AG04450 (cell line): ENCODE data around the gene CEP104. TPM values are rescaled to one million over a fixed set of nuclear protein-coding genes. Genes with fewer than 3 reads are reported as not detected.

Experiments
- CTCF ChIA-PET: fragments of 300-600, 350-600 bp; formaldehyde crosslinking; extraction: SDS; loops from one replicate; lab custom pipeline; 2022; ENCODE audit warnings: antibody characterized with exemption, inconsistent platforms; lab: Charles Lee
- POLR2A ChIA-PET: fragments of 350-600 bp; formaldehyde crosslinking; extraction: SDS; loops from one replicate; lab custom pipeline; 2021; ENCODE audit warnings: antibody characterized with exemption, inconsistent platforms; lab: Yijun Ruan, JAX
- DNase-seq: peaks from one replicate; pipeline ENCODE4 v3.0.0-alpha.2; 2011; ENCODE audit warnings: low read depth, low spot score
- H3K27ac ChIP-seq: one replicate; pipeline ENCODE4 v1.5.1; 2012; ENCODE audit warnings: low read depth, low read length, control low read depth
- H3K27me3 ChIP-seq: one replicate; pipeline ENCODE4 v1.6.0; 2012; ENCODE audit warnings: low read length; ENCODE audit not compliant: control insufficient read depth, insufficient read depth
- H3K4me3 ChIP-seq: 2 replicates; pipeline ENCODE4 v1.5.1; 2011; ENCODE audit warnings: mild to moderate bottlenecking, low read depth, low read length, control low read depth
- H3K9me3 ChIP-seq: 2 replicates; pipeline ENCODE4 v1.5.1; 2012; ENCODE audit warnings: low read length; ENCODE audit not compliant: control insufficient read depth, insufficient read depth
- polyA plus RNA-seq: library from polyadenylated mRNA; depleted of rRNA; stranded (reverse); fragments of >200 nt; gene quantifications from 2 replicates; pipeline ENCODE4 v1.2.3, GENCODE V29; 2011
- TF ChIP-seq, protein P1 (sequence below): IDR thresholded peaks from 2 replicates; pipeline ENCODE4 v1.5.1; 2011; ENCODE audit warnings: low read depth, low read length, control low read depth, inconsistent platforms

The CEP104 gene
- polyA plus RNA-seq, 1 experiment = 38.4 TPM

DNA sequence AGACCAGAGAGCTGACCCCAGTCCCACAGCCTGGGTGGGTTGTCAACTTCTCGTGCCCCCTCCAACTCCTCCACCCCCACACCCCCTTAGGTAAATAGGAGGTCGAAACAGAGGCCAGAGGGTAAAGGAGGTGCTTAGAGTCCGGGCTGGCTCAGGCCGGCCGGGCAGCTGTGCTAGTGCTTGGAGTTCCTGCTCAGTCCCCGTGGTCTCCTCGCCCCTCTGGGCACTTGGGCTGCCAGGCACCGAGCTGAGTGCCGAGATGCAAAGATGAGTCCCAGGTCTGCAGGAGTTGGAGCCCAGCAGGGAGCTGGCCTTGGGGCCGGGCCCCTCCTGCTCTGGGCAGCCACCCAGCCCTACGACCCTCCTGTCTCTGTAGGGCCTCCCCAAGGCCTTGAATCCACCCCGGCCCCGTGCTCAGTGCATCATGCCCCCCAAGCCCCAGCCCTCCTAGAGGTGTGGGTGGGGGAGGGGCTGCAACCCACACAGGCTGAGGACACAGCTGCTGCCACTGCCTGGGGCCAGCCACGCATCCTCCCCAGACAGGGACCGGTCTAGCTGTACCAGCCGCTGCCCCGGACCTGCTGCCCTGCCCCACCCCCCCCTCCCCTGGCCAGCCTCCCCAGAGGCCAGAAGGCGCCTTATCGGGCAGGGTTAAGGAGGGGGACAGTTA lies 82.6 kb downstream of the CEP104 start:
- Histone ChIP-seq H3K27ac (no peak overlapping the region), H3K4me3 (no peak overlapping the region), H3K9me3 (no peaks in the 10 kb centered on the region; the same call in 1 of the 2 replicates), H3K27me3 (peaks cover 3% of the 10 kb centered on the region)
- POLR2A ChIA-PET = no interaction called here
- TF ChIP-seq, protein P1, sequence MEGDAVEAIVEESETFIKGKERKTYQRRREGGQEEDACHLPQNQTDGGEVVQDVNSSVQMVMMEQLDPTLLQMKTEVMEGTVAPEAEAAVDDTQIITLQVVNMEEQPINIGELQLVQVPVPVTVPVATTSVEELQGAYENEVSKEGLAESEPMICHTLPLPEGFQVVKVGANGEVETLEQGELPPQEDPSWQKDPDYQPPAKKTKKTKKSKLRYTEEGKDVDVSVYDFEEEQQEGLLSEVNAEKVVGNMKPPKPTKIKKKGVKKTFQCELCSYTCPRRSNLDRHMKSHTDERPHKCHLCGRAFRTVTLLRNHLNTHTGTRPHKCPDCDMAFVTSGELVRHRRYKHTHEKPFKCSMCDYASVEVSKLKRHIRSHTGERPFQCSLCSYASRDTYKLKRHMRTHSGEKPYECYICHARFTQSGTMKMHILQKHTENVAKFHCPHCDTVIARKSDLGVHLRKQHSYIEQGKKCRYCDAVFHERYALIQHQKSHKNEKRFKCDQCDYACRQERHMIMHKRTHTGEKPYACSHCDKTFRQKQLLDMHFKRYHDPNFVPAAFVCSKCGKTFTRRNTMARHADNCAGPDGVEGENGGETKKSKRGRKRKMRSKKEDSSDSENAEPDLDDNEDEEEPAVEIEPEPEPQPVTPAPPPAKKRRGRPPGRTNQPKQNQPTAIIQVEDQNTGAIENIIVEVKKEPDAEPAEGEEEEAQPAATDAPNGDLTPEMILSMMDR = no peak
- no peak for DNase-seq
- CTCF ChIA-PET = no interaction called here

DNA sequence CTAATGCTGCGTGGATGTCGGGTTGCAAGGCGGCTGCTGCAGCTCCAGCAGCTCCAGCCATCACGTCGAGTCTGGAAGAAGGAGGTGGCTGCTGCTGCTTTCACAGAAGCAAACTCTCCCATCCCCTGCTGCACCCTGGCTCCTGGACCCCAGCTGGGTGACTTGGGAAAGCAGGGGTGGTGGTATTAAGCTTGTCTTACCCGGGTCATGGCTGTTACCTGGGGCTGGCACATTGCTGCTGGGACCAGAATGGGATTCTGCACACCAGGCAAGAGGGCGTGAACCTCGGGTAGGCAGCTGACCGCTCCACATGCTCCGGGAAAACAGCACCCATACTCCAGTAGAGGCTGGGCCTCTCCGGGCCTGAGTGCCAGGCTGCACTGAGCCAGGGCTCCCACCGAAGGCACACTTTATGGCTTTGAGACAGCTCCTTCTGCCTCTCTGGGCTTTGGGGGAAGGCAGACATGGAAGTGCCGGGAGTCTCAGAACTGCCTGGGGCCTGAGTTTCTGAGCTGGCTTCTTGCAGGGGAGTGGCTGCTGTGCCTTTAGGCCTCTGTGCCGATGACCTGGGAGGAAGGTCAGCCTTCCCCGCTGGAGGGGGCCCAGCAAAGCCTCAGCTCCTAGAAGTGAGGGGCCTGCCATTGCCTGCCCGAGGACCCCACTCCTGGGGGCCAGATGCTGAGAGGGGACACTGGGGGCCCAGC lies 83.3 kb downstream of the CEP104 start:
- Histone ChIP-seq H3K4me3 (peak overlapping the region; percentile 60; the same call in 1 of the 2 replicates), H3K27ac (no peak overlapping the region), H3K27me3 (peaks cover 3% of the 10 kb centered on the region), H3K9me3 (no peaks in the 10 kb centered on the region; the same call in 1 of the 2 replicates)
- TF ChIP-seq, protein P1 = no peak
- DNase-seq = no peak
- ChIA-PET CTCF (no interaction called here), POLR2A (no interaction called here)

DNA sequence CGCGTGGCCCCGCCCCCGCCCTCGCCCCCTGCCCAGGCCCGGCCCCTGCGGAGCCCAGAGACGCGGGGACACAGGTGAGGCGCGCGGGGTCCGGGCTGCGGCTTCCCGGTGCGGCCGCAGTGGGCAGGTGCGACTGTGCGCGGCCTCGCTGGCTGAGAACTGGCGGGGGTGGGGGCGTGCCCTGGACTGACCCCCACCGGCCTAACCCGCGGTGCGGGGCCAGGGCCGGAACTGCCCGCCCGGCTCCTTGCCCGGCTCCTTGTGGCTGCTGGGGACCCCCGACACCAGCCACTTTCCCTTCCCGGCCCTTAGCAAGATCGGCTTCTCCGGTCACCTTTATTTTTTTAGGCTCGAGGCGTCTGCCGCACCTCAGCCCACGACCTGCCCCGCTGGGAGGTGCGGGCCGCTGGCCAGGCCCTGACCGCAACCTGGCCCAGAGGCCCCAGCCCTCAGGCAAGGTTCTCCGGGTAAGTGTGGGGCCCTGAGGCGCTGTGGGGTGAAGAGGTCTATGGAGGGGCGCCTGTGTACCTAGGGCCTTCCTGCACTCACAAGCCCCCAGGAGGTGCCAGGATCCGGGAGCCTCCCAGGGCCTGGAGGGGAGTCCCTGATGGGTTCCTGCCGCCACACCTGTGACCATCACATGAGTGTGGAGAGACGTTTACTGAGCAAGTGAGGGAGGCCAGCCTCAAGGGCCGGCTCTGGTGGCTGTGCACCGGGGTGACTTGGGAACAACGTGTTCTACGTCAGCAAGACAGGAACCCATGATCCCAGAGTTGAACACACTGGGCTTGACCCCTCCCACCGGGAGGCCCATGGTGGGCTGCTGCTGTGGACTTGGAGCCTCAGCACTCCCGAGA lies 84.1 kb downstream of the CEP104 start, which contains the start of gene SMIM1:
SMIM1 (plus strand) TSS at position 35 of the 857 bp plus-strand sequence. CDS start 2,625 bp downstream, outside the sequence.
- Histone ChIP-seq H3K9me3 (no peaks in the 10 kb centered on the region; the same call in 1 of the 2 replicates), H3K4me3 (peak within 1 kb of the TSS; percentile 67), H3K27ac (no peak within 1 kb of the TSS), H3K27me3 (peaks cover 3% of the 10 kb centered on the region)
- TF ChIP-seq, protein P1 = no peak
- CTCF ChIA-PET = no interaction called here
- POLR2A ChIA-PET = no interaction called here
- DNase-seq = no peak

DNA sequence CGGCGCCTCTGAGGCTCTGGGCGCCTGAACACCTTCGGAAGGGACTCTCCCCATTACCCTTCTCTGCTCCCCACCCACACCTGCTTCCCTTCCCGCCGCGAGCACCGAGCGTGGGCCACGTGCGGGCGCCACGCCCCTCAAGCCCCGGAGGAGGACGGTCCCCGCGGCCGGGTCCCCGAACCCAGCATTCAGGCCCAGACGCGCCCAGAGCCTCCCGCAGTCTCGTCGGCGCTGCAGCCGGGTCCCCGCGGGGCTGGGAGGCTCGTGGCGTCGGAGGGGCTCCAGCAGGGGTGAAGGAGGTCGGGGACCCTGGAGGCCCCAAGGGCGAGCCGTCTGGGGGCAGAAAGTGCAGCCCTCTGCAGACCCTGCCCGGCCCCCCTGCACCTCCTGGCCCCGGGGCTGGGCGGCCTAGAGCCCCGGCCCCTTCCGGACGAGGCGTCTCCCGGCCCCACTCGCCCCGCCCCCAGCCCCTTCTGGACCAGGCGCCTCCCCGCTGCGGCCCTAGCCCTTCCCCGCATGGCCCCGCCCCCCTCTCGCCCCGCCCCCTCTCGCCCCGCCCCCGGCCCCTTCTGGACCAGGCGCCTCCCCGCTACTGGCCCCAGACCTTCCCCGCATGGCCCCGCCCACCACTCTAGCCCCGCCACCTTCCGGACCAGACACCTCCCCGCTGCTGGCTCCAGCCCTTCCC lies 84.8 kb downstream of the CEP104 start:
- POLR2A ChIA-PET = no interaction called here
- DNase-seq = peak; percentile 38
- peak overlapping the region; percentile 67 for H3K4me3 ChIP-seq
- TF ChIP-seq, protein P1 = no peak
- H3K27ac ChIP-seq = no peak overlapping the region
- CTCF ChIA-PET = interaction anchor here (1.0 to 2.9 kb wide), 2 partner anchors 48 to 281 kb away, joined by 4 to 10 read pairs; no protein-coding TSS in a partner anchor
- peaks cover 3% of the 10 kb centered on the region for H3K27me3 ChIP-seq
- H3K9me3 ChIP-seq = no peaks in the 10 kb centered on the region; the same call in 1 of the 2 replicates
